Body of pancreas (tissue), 4 donors: ENCODE measurements around the gene AIF1.

Experiments
- CTCF ChIP-seq, 7 experiments: fragments of 450-650 bp in 4 of 7; fragments of 200-600 bp in 3 of 7; sonication (generic) in 3 of 7; IDR thresholded peaks; one replicate each; pipeline ENCODE4 v1.5.1; 2016 to 2019; ENCODE audit warnings: antibody characterized with exemption in 7 of 7
- POLR2A ChIP-seq, 3 donors: fragments of 450-650 bp; IDR thresholded peaks; one replicate each; pipeline ENCODE4 v1.6.1; 2016; ENCODE audit warnings: antibody characterized with exemption in 3 of 3, mild to moderate bottlenecking in 2 of 3

- TF ChIP-seq POLR2A (IDR thresholded peaks at IDR 0.05) (no peak), CTCF (IDR thresholded peaks at IDR 0.05) (no peak)
Measured at GRCh38 chr6:31588871-31589650, 26.0 kb upstream of the AIF1 start.
